ENCODE data around the gene DLG2. TPM values are rescaled to one million over a fixed set of nuclear protein-coding genes. Genes with fewer than 3 reads are reported as not detected.

DLG2 gene
- total and polyA plus RNA-seq, 2 donors (not counting 3 experiments of a cell fraction or from before 2014, with no cell fraction given) = 0.15 to 1.1 TPM

GRCh38 chr11:85379066-85379465, 248.1 kb downstream of the DLG2 start:
- CTCF ChIA-PET = no interaction called here
- no peak for FAIRE-seq

GRCh38 chr11:85377901-85378300, 249.2 kb downstream of the DLG2 start:
- H3K4me1 ChIP-seq (ENCODE audit: control insufficient read depth, extremely low read depth, insufficient read depth, low read length) = no peaks in the 10 kb centered on the region
- intact Hi-C loops (cut with micrococcal nuclease) (no loop called here), dilution Hi-C loops (cut with MboI; ENCODE audit: extremely low pct_ligation_motif_present, low sequenced_read_pairs) (no loop called here)
- no peak overlapping the region for H3K4me3 ChIP-seq (replicated peaks in 1 of 3; ENCODE audit: insufficient read depth in 1 of 3, low read depth in 1 of 3, low read length in 3 of 3)
- H3K9me3 ChIP-seq (replicated peaks; ENCODE audit: control insufficient read depth, insufficient read depth, low read length) = peaks cover 2% of the 10 kb centered on the region
- DNase-seq (ENCODE audit: low read depth, low spot score) (no peak), FAIRE-seq (no peak)
- CTCF ChIA-PET = no interaction called here
- TF ChIP-seq POLR2AphosphoS5 (IDR thresholded peaks at IDR 0.05; ENCODE audit: insufficient read depth, low read depth, low read length) (no peak), POLR2A (IDR thresholded peaks at IDR 0.05; ENCODE audit: low read depth, low read length) (no peak), JUN (IDR thresholded peaks at IDR 0.05; ENCODE audit: borderline replicate concordance, insufficient read depth, insufficient read length, low read depth) (no peak), EZH2 (IDR thresholded peaks at IDR 0.05; ENCODE audit: borderline replicate concordance, low read depth, low read length, severe bottlenecking) (no peak), MYC (IDR thresholded peaks at IDR 0.05; ENCODE audit: low read depth, low read length) (no peak), GATA2 (IDR thresholded peaks at IDR 0.05; ENCODE audit: insufficient read depth, insufficient read length, low read depth, low read length) (no peak), CTCF (IDR thresholded peaks at IDR 0.05; ENCODE audit: extremely low read depth in 1 of 2, insufficient read depth in 1 of 2, low read depth in 1 of 2, low read length in 2 of 2) (no peak), MAX (IDR thresholded peaks at IDR 0.05; ENCODE audit: insufficient read depth, insufficient read length) (no peak)
- H3K27me3 ChIP-seq (ENCODE audit: control insufficient read depth in 2 of 2, insufficient read depth in 2 of 2, low read length in 2 of 2) = no peaks in the 10 kb centered on the region
- no TSS peak for BruUV-seq (replicated peaks)
- no peaks in the 10 kb centered on the region for H3K79me2 ChIP-seq (ENCODE audit: control insufficient read depth, insufficient read depth, low read length)
- no peaks in the 10 kb centered on the region for H4K20me1 ChIP-seq (replicated peaks; ENCODE audit: control insufficient read depth, extremely low read depth, insufficient read depth, low read length)
- no peak overlapping the region for H3K27ac ChIP-seq (ENCODE audit: insufficient read depth, low read depth, low read length)
- no peak overlapping the region for H3K9ac ChIP-seq (replicated peaks; ENCODE audit: extremely low read depth, insufficient read depth, low read length)
- POLR2A ChIA-PET = no interaction called here
- H3K36me3 ChIP-seq (ENCODE audit: control insufficient read depth in 2 of 2, extremely low read depth in 1 of 2, insufficient read depth in 2 of 2, low read length in 2 of 2) = no peaks in the 10 kb centered on the region
- no peak overlapping the region for H3K4me2 ChIP-seq (ENCODE audit: insufficient read depth, low read length)
- H3K9me1 ChIP-seq (replicated peaks; ENCODE audit: control insufficient read depth, extremely low read depth, insufficient read depth, low read length) = no peaks in the 10 kb centered on the region
- no peak overlapping the region for H2AFZ ChIP-seq (ENCODE audit: low read depth, low read length)

More at GRCh38 chr11:85379066-85379465, 248.1 kb downstream of the DLG2 start:
- DNase-seq (ENCODE audit: low read depth, low spot score) = no peak
- Histone ChIP-seq H3K9ac (replicated peaks; ENCODE audit: extremely low read depth, insufficient read depth, low read length) (no peak overlapping the region), H3K9me1 (replicated peaks; ENCODE audit: control insufficient read depth, extremely low read depth, insufficient read depth, low read length) (no peaks in the 10 kb centered on the region), H3K79me2 (ENCODE audit: control insufficient read depth, insufficient read depth, low read length) (no peaks in the 10 kb centered on the region), H2AFZ (ENCODE audit: low read depth, low read length) (no peak overlapping the region), H3K9me3 (replicated peaks; ENCODE audit: control insufficient read depth, insufficient read depth, low read length) (no peaks in the 10 kb centered on the region), H3K36me3 (ENCODE audit: control insufficient read depth in 2 of 2, extremely low read depth in 1 of 2, insufficient read depth in 2 of 2, low read length in 2 of 2) (no peaks in the 10 kb centered on the region), H3K27ac (ENCODE audit: insufficient read depth, low read depth, low read length) (no peak overlapping the region), H3K27me3 (ENCODE audit: control insufficient read depth in 2 of 2, insufficient read depth in 2 of 2, low read length in 2 of 2) (no peaks in the 10 kb centered on the region), H4K20me1 (replicated peaks; ENCODE audit: control insufficient read depth, extremely low read depth, insufficient read depth, low read length) (no peaks in the 10 kb centered on the region), H3K4me1 (ENCODE audit: control insufficient read depth, extremely low read depth, insufficient read depth, low read length) (no peaks in the 10 kb centered on the region), H3K4me2 (ENCODE audit: insufficient read depth, low read length) (no peak overlapping the region), H3K4me3 (replicated peaks in 1 of 3; ENCODE audit: insufficient read depth in 1 of 3, low read depth in 1 of 3, low read length in 3 of 3) (no peak overlapping the region)
- intact Hi-C loops (cut with micrococcal nuclease) (no loop called here), dilution Hi-C loops (cut with MboI; ENCODE audit: extremely low pct_ligation_motif_present, low sequenced_read_pairs) (no loop called here)
- no peak for TF ChIP-seq MAX (IDR thresholded peaks at IDR 0.05; ENCODE audit: insufficient read depth, insufficient read length)
- TF ChIP-seq GATA2 (IDR thresholded peaks at IDR 0.05; ENCODE audit: insufficient read depth, insufficient read length, low read depth, low read length) = no peak
- TF ChIP-seq MYC (IDR thresholded peaks at IDR 0.05; ENCODE audit: low read depth, low read length) = no peak
- TF ChIP-seq POLR2A (IDR thresholded peaks at IDR 0.05; ENCODE audit: low read depth, low read length) = no peak
- POLR2A ChIA-PET = no interaction called here
- no TSS peak for BruUV-seq (replicated peaks)
